ENCODE results near the gene APBB2. TPM values are rescaled to one million over a fixed set of nuclear protein-coding genes. Genes with fewer than 3 reads are reported as not detected.

APBB2 gene
- total and polyA plus RNA-seq, 10 of the 15 experiments (the other 5 are each of a cell fraction or from before 2014, with no cell fraction given), result 2.7 to 24.6 (median 19.0) TPM

DNA sequence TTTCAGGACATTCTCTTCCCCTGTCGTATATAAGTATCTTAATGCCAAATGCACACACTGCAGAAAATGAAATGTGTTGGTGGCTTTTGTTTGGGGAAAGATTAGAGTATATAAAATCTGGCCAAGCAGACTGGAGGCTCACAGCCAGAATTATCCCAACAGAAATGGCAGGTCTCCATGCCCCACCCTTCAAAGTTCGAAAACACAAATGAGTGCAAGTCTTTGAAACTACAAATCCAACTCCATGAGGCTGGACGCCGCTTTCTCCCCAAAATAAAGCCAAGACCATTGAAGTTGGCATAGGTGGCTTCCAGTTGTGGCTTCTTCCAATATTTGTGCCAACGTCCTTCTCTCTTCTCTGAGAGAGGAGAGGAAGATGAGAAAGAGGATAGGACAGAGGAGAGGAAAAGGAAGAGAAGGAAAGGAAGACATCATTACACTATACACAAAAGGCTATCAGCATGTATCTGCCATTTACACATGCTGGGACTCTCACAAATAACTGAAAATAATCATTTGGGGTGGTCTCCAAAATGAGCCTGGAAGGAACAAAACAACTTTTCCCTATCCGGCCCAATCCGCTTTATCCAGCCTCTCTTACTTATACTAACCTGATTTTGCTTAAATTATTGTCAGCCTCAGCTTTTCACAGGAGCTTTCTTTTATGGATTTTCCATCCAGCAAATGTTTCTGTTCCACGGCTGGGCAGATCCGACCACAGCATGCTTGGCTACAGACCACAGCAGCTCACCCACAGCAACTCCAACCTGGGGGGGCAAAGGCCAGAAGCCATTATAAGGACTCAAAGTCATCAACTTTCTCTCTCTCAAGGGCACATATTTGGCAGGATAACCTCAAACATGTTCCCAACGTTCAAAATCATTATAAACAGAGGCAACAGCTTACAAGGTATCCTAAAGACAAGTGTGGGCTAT, 71.7 kb downstream of the APBB2 start:
- H3K4me1 ChIP-seq (ENCODE audit: control insufficient read depth, insufficient read depth, low read length), result peaks cover 18% of the 10 kb centered on the region
- H2AFZ ChIP-seq (ENCODE audit: control insufficient read depth, low read depth, low read length), result no peak overlapping the region
- ChIA-PET SMC1A (ENCODE audit: uncharacterized antibody, unreplicated experiment) (interaction anchor here (1.3 to 1.8 kb wide), 2 partner anchors 10 to 18 kb away, joined by 5 read pairs; no protein-coding TSS in a partner anchor), RAD21 (ENCODE audit: unreplicated experiment) (no interaction called here), CTCF (no interaction called here), POLR2A (no interaction called here)
- no peak for TF ChIP-seq MTA3 (IDR thresholded peaks at IDR 0.05; ENCODE audit: borderline replicate concordance, low read length)
- no peak for TF ChIP-seq RELB (IDR thresholded peaks at IDR 0.05; ENCODE audit: low read depth)
- TF ChIP-seq MTA2 (IDR thresholded peaks at IDR 0.05; ENCODE audit: low read depth), result no peak
- TF ChIP-seq ZNF622 (IDR thresholded peaks at IDR 0.05), result no peak
- no peak for TF ChIP-seq SREBF2 (IDR thresholded peaks at IDR 0.05; ENCODE audit: low read length)
- TF ChIP-seq IRF4 (IDR thresholded peaks at IDR 0.05; ENCODE audit: low read depth, low read length), result no peak
- TF ChIP-seq RELA (IDR thresholded peaks at IDR 0.05; ENCODE audit: borderline replicate concordance, partially characterized antibody), result no peak
- no peak for TF ChIP-seq MEF2B (IDR thresholded peaks at IDR 0.05; ENCODE audit: partially characterized antibody, poor library complexity, severe bottlenecking)
- no peak for TF ChIP-seq SMAD5 (IDR thresholded peaks at IDR 0.05; ENCODE audit: low read depth)
- TF ChIP-seq NFIC (IDR thresholded peaks at IDR 0.05; ENCODE audit: low read depth, low read length), result no peak
- H3K27me3 ChIP-seq (replicated peaks in 1 of 2; ENCODE audit: control insufficient read depth in 2 of 2, insufficient read depth in 2 of 2, low read length in 1 of 2), result no peaks in the 10 kb centered on the region
- intact Hi-C loops (cut with micrococcal nuclease; ENCODE audit: unreplicated experiment) (no loop called here), in situ Hi-C loops (cut with MboI) (no loop called here)
- no peak overlapping the region for H3K4me2 ChIP-seq (ENCODE audit: control insufficient read depth, insufficient read depth)
- BruUV-seq (replicated peaks), result no TSS peak
- H3K9me3 ChIP-seq (replicated peaks; ENCODE audit: control insufficient read depth, insufficient read depth, low read length), result no peaks in the 10 kb centered on the region; the same call in 2 of the 3 replicates
- H3K36me3 ChIP-seq (ENCODE audit: control insufficient read depth in 2 of 2, insufficient read depth in 2 of 2, low read length in 1 of 2), result no peaks in the 10 kb centered on the region
- ATAC-seq (no peak), DNase-seq (ENCODE audit: low read depth, low spot score) (no peak), FAIRE-seq (no peak)
- peaks cover 16% of the 10 kb centered on the region for H3K79me2 ChIP-seq (ENCODE audit: control insufficient read depth, insufficient read depth, low read length)
- H4K20me1 ChIP-seq (ENCODE audit: control insufficient read depth, insufficient read depth), result no peaks in the 10 kb centered on the region
- H3K9ac ChIP-seq (ENCODE audit: control insufficient read depth, insufficient read depth, low read length), result no peak overlapping the region
- 68% methylated on average over 10 of the region's 10 CpGs for WGBS (ENCODE audit: insufficient coverage, insufficient replicate concordance, low lambda C conversion rate, missing lambda C conversion rate)
- H3K27ac ChIP-seq (ENCODE audit: control insufficient read depth, insufficient read depth), result no peak overlapping the region
- no peak overlapping the region for H3K4me3 ChIP-seq
